ENCODE data around the gene LRGUK.

The LRGUK gene

DNA sequence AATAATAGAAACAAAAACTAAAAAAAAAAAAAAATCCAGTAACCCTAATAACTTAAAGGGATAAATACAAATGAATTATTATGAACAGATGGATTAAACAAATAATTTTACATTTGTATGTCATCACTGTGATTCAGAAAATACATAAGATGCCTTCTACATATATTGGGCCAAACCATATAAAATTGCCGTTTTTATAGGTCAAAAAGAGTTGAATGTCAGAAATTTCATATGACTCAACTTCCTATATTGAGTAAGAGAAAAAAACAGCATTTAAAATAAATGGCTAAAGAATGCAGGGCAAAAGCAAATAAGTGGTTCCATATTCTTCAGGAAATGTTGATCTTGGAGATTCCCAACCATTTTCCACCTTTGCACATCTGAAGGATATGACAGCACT, 180.2 kb downstream of the LRGUK start:
- DNase-seq (ENCODE audit: low spot score): no peak

DNA sequence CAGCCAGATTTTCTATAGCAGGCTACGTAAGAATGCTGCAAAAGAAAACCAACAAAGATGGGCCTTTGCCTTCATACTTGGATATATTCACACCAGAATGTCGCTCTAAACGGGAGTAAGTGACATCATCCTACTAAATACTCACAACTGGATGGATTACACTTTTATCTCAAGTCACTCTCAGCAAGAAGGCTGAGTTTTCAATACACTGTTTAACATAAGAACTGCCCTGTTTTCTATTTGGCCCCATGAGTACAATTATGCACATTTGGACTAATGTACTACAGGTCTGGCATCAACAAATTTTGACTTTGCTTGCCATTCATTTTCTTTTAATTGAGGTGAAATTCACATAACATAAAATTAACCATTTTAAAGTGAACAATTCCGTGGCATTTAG, 181.4 kb downstream of the LRGUK start:
- DNase-seq (ENCODE audit: low spot score): no peak

DNA sequence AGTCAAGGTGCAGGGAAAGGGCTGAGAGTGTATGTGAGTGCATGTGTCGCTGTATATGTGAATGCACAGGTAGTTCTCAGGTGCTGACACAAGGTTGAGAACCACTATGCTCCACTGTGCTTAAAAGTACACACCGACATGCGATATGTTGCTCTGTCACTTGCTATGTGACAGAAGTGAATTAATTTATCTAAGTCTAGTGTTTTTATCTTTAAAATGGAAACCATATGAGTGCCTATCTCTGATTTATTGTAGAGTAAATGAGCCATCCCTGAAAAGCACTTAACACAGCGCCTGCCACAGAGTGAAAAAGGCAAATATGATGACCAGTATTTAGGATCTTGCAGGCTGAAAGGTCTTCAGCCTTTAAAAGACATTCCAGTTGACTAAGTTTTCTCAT, 184.7 kb downstream of the LRGUK start:
- no peak for DNase-seq (ENCODE audit: low spot score)

DNA sequence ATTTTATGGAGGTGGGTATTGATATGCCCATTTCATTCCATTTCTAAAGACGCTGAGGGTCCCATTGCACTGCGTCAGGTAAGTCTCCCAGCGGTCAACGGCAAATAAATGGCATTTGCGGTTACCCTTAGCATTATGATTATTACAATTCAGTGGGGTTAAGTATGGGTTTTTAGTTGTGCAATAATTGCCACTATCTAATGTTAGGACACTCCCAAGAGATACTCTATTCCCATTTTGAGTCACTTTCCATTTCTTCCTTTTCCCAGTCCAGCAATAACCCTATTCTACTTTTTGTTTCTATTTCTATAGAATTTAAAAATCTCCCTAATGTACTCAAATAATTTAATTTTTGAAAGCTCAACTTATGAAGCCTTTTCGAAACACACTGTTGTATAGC, 185.6 kb downstream of the LRGUK start:
- no peak for DNase-seq (ENCODE audit: low spot score)

DNA sequence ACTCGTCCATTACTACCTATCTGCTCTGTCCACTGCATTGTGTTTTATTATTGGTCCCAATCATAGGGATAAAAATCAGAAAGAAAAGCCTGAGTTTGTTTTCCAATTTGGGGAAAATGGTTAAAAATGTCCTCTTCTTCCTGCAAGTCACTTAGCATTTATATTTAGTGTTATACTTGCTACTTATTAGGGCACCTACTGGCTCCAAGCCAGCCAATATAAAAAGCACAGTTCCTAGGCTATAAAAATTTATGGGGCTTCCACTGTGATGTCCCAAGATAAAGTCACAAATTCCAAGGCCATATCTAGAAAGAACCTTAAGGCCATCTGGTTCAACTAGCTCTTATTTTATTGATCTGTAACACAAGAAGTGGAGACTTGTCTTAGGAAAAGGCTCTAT, 186.4 kb downstream of the LRGUK start:
- DNase-seq (ENCODE audit: low spot score): no peak
